Measurements from ENCODE around the gene ARID2. TPM values are rescaled to one million over a fixed set of nuclear protein-coding genes. Genes with fewer than 3 reads are reported as not detected.

The ARID2 gene
- total RNA-seq, 1 donor from 2014 or later = 17.2 TPM

GRCh38 chr12:45712319-45712718 lies 17.2 kb upstream of the ARID2 start:
- DNase-seq (no peak), ATAC-seq (no peak)
- intact Hi-C loops (cut with micrococcal nuclease) = no loop called here

DNA sequence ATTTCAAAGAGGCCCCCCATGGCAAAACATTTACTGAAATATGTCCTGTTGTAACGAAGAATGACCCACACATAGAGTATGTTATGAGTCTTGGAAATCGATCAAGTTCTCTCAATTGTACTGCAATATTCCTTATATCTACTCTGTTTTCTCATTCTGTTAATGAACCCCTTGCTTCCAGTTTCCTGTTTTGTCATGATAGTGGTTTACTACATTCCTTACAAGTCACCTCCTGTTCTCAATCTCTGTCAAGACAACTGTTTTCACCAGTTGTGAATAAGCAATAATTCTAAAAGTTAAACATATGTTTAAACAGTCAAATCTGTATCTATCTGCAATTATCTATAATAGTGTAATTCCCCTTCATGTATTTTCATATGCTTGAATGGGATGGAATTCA lies 16.4 kb upstream of the ARID2 start:
- DNase-seq (no peak), ATAC-seq (no peak)
- intact Hi-C loops (cut with micrococcal nuclease) = no loop called here

- no peak for DNase-seq
- intact Hi-C loops (cut with micrococcal nuclease) = no loop called here
- ATAC-seq = peak; percentile 15
These were observed 11.2 kb upstream of the ARID2 start for GRCh38 chr12:45718306-45718705.

DNA sequence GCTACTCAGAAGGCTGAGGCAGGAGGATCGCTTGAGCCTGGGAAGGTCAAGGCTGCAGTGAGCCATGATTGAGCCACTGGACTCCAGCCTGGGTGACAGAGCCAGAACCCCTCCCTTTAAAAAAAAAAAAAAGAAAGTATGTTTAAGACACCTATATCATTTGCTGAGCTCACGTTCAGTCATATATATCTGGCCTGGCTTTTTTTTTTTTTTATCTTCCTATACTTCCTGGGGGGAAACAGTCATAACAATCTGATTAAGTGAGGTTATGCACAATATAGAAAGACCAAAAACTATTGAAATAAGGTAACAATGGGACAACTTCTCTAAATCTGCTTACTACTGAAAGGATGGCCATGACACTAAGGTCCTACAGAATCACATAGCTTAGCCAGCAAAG lies 9.4 kb upstream of the ARID2 start:
- DNase-seq (no peak), ATAC-seq (no peak)
- intact Hi-C loops (cut with micrococcal nuclease) = no loop called here

GRCh38 chr12:45721369-45721768 lies 8.1 kb upstream of the ARID2 start:
- intact Hi-C loops (cut with micrococcal nuclease) = no loop called here
- DNase-seq (no peak), ATAC-seq (no peak)

DNA sequence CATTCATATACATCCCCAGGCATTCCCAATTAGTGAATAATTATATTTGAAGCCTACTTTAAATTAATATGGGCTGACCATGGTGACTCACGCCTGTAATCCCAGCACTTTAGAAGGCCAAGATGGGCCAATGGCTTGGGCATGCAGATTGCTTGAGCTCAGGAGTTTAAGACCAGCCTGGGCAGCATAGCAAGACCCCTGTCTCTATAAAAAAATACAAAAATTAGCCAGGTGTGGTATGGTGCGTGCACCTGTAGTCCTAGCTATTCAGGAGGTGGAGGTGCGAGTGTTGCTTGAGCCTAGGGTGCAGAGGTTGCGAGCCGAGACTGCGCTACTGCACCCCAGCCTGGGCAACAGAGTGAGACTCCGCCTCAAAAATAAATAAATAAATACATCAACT lies 7.6 kb upstream of the ARID2 start:
- intact Hi-C loops (cut with micrococcal nuclease) = no loop called here
- ATAC-seq (no peak), DNase-seq (no peak)

- ATAC-seq = no peak
- intact Hi-C loops (cut with micrococcal nuclease) = no loop called here
- no peak for DNase-seq
These were observed 3.6 kb upstream of the ARID2 start for GRCh38 chr12:45725631-45726602.

DNA sequence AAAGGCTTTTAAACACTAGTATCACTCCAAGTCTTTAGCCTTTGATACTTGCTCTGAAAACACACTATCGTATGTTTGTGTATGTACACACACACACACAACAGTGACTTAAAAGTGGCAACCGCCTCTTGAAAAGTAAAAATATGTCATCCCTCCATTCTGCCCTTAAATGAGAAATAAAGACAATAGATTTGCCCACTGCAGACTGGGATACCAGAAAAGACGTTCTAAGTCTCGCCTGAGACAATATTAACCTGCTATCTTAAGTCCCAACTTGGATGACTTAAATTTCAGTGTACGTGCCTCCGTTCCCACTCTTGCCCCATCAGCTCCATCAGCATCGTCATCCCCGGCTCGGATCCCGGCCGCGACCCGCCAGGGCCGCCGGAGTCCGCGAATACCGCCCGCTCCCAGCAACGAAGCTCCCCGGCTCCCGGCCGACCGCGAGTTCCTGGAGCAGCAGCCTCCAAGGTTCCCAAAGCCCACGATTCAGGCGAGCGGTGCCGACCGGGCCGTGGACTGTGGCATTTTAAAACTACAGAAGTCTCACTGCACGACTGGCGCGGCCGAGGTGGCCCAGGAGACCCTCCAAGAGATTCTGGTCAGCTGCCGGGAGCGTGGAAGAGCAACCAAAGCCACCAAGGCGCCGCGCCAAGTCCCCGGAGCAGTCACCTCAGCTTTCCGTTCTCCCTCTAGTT lies 2.8 kb upstream of the ARID2 start:
- DNase-seq (peak; percentile 74), ATAC-seq (peak; percentile 5)
- intact Hi-C loops (cut with micrococcal nuclease) = no loop called here

DNA sequence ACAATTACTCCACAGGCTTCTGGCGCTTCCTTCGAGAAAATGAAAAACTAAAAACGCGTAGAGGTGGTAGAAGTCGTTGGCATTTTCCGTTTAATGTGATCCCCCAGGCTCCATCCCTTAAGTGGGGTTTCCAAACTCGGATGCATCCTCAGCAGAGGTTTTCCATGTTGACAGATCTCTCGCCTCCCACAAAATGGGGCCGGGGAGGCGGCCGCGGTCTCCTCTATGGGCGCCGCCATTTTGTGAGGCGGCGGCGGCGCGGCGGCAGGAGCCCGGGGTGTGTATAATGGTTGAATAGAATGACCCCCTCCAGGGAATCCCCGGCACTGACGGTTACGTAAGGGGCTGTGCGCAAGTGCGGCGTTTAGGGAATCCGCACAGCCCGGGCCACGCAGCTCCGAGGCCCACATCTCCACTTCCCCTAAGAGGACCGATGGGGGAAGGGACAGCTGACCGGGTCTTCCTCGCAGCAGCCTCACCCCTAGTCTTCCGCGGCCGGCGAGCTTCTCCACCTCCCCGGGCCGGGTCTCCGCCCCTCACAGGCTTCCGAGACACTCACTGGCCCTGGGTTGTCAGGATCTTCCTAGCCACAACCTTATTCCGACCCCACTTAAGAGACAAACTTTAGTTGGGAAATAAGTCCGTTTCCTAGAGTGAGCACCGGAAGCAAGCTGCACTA lies 2.1 kb upstream of the ARID2 start:
- intact Hi-C loops (cut with micrococcal nuclease) = no loop called here
- ATAC-seq (peak; percentile 80), DNase-seq (peak; percentile 95)

- ATAC-seq (no peak), DNase-seq (no peak)
- intact Hi-C loops (cut with micrococcal nuclease) = no loop called here
These were observed 1.4 kb upstream of the ARID2 start for GRCh38 chr12:45727980-45728629.

GRCh38 chr12:45728630-45729232 lies 775 bp upstream of the ARID2 start:
- ATAC-seq (peak; percentile 80), DNase-seq (peak; percentile 97)
- intact Hi-C loops (cut with micrococcal nuclease) = no loop called here

GRCh38 chr12:45730084-45730347 lies 510 bp downstream of the ARID2 start:
- intact Hi-C loops (cut with micrococcal nuclease) = no loop called here
- DNase-seq (no peak), ATAC-seq (no peak)

DNA sequence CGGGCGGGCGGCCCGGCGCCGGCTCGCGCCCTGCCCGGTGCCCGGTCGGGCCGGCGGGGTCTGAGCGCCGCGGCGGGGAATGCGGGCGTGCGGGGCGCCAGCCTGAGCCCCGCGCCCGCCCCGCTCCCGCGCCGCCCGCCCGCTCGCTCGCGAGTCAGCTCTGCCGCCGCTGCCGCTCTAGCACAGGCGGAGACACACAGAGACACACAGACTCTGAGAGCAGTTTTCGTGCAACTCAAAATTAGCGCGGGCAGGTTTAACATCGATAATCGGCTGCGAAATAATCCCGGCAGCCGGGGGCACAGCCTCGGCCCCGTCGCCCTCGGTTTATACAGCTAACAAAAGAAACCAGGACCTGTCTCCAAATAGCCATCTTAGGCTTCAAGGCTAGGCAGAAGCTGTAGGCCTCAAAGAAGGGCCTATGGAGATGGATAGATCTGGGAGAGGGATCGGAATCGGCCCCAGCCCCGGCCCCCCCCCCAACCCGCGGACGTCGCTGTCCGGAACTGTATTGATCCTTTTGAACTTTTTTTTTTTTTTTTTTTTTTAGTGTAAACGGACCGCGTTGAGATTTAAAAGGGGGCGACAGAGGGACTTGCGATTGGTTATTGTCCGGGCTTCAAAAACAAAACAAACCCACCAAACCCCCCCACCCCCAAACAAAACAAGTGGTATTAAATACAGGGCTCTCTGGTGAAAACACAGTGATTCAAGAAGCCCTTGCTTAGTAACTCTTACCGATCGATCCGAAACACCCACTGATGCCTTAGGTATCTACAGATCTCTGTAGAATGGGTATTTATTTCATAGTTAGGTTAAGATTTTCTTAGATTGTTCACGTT lies 1.1 kb downstream of the ARID2 start:
- DNase-seq = peak; percentile 65
- intact Hi-C loops (cut with micrococcal nuclease) = no loop called here
- ATAC-seq = no peak

GRCh38 chr12:45731190-45731775 lies 1.8 kb downstream of the ARID2 start:
- intact Hi-C loops (cut with micrococcal nuclease) = no loop called here
- ATAC-seq = no peak
- DNase-seq = no peak

GRCh38 chr12:45732250-45732649 lies 2.7 kb downstream of the ARID2 start:
- intact Hi-C loops (cut with micrococcal nuclease) = no loop called here
- DNase-seq = no peak
- ATAC-seq = no peak

DNA sequence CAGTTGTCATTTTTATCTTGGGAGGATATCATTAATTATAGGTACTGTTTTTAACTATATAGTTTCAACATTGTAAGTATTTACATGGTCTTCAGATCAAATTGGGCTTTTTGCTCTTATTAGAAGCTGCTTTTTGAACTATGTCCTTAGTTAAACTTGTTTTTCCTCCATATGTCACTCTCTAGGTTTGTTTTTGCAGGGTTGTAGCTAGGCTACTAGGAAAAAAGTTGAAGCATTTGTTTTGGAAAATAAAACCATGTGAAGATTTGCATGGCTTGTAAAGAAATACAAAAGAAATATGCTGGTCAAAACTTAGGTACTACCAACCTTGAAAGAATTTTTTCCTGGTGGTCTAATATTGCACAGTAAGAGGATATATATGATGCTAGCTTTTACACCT lies 3.4 kb downstream of the ARID2 start:
- no peak for DNase-seq
- intact Hi-C loops (cut with micrococcal nuclease) = no loop called here
- no peak for ATAC-seq

- ATAC-seq (no peak), DNase-seq (no peak)
- intact Hi-C loops (cut with micrococcal nuclease) = no loop called here
These were observed 8.1 kb downstream of the ARID2 start for GRCh38 chr12:45737638-45738037.

GRCh38 chr12:45742590-45742989 lies 13.1 kb downstream of the ARID2 start:
- intact Hi-C loops (cut with micrococcal nuclease) = loop anchor here (10.0 kb wide), 1 partner anchor 198 kb away; no protein-coding TSS in a partner anchor
- ATAC-seq (no peak), DNase-seq (no peak)

Measured in left ventricle myocardium superior (tissue), 1 donor.